ENCODE results near the gene FKBP1A. TPM values are rescaled to one million over a fixed set of nuclear protein-coding genes. Genes with fewer than 3 reads are reported as not detected.

The FKBP1A gene
- total and polyA plus RNA-seq, 2 donors from 2014 or later = 220 to 260 TPM

- no peak overlapping the region for H3K27ac ChIP-seq (ENCODE audit: low read depth in 2 of 2, low read length in 2 of 2)
- no peak for FAIRE-seq
- H3K9ac ChIP-seq (ENCODE audit: low read length in 3 of 3) = no peak overlapping the region
- DNase-seq = no peak
- TF ChIP-seq CTCF (IDR thresholded peaks at IDR 0.05; ENCODE audit: borderline replicate concordance, extremely low read depth, insufficient read depth) = no peak
- no peaks in the 10 kb centered on the region for H3K36me3 ChIP-seq (ENCODE audit: control insufficient read depth in 2 of 3, insufficient read depth in 3 of 3, low read length in 3 of 3)
- H3K9me3 ChIP-seq (ENCODE audit: control insufficient read depth in 2 of 3, insufficient read depth in 1 of 3, low read length in 3 of 3) = peaks cover 0 to 4% (median 0%) of the 10 kb centered on the region in 3 donors
- no peaks in the 10 kb centered on the region for H3K4me1 ChIP-seq (ENCODE audit: control insufficient read depth in 2 of 3, insufficient read depth in 2 of 3, low read depth in 1 of 3, low read length in 3 of 3)
- intact Hi-C loops (cut with DNase I) = no loop called here
- H3K4me3 ChIP-seq (ENCODE audit: low read length in 3 of 3) = no peak overlapping the region
- H3K27me3 ChIP-seq (ENCODE audit: control insufficient read depth, insufficient read depth, low read length) = no peaks in the 10 kb centered on the region
Measured at GRCh38 chr20:1420066-1420465, 27.2 kb upstream of the FKBP1A start.

GRCh38 chr20:1418350-1418749, 25.5 kb upstream of the FKBP1A start:
- intact Hi-C loops (cut with DNase I) = no loop called here
- TF ChIP-seq CTCF (IDR thresholded peaks at IDR 0.05; ENCODE audit: borderline replicate concordance, extremely low read depth, insufficient read depth) = no peak
- H3K27ac ChIP-seq (ENCODE audit: low read depth in 2 of 2, low read length in 2 of 2) = no peak overlapping the region
- no peaks in the 10 kb centered on the region for H3K27me3 ChIP-seq (ENCODE audit: control insufficient read depth, insufficient read depth, low read length)
- DNase-seq (no peak), FAIRE-seq (no peak)
- H3K9me3 ChIP-seq (ENCODE audit: control insufficient read depth in 2 of 3, insufficient read depth in 1 of 3, low read length in 3 of 3) = peaks cover 0 to 4% (median 0%) of the 10 kb centered on the region in 3 donors
- H3K4me3 ChIP-seq (ENCODE audit: low read length in 3 of 3) = no peak overlapping the region
- H3K4me1 ChIP-seq (ENCODE audit: control insufficient read depth in 2 of 3, insufficient read depth in 2 of 3, low read depth in 1 of 3, low read length in 3 of 3) = no peaks in the 10 kb centered on the region
- no peaks in the 10 kb centered on the region for H3K36me3 ChIP-seq (ENCODE audit: control insufficient read depth in 2 of 3, insufficient read depth in 3 of 3, low read length in 3 of 3)
- H3K9ac ChIP-seq (ENCODE audit: low read length in 3 of 3) = no peak overlapping the region

- no peak overlapping the region for H3K4me3 ChIP-seq (ENCODE audit: low read length in 3 of 3)
- no peak for TF ChIP-seq CTCF (IDR thresholded peaks at IDR 0.05; ENCODE audit: borderline replicate concordance, extremely low read depth, insufficient read depth)
- no peaks in the 10 kb centered on the region for H3K36me3 ChIP-seq (ENCODE audit: control insufficient read depth in 2 of 3, insufficient read depth in 3 of 3, low read length in 3 of 3)
- no peaks in the 10 kb centered on the region for H3K27me3 ChIP-seq (ENCODE audit: control insufficient read depth, insufficient read depth, low read length)
- no peak overlapping the region for H3K9ac ChIP-seq (ENCODE audit: low read length in 3 of 3)
- DNase-seq (no peak), FAIRE-seq (no peak)
- no peak overlapping the region for H3K27ac ChIP-seq (ENCODE audit: low read depth in 2 of 2, low read length in 2 of 2)
- peaks cover 0 to 4% (median 0%) of the 10 kb centered on the region in 3 donors for H3K9me3 ChIP-seq (ENCODE audit: control insufficient read depth in 2 of 3, insufficient read depth in 1 of 3, low read length in 3 of 3)
- no peaks in the 10 kb centered on the region for H3K4me1 ChIP-seq (ENCODE audit: control insufficient read depth in 2 of 3, insufficient read depth in 2 of 3, low read depth in 1 of 3, low read length in 3 of 3)
- intact Hi-C loops (cut with DNase I) = no loop called here
Measured at GRCh38 chr20:1417790-1418189, 24.9 kb upstream of the FKBP1A start.

GRCh38 chr20:1417273-1417672, 24.4 kb upstream of the FKBP1A start:
- FAIRE-seq (no peak), DNase-seq (no peak)
- no peak overlapping the region for H3K27ac ChIP-seq (ENCODE audit: low read depth in 2 of 2, low read length in 2 of 2)
- no peaks in the 10 kb centered on the region for H3K27me3 ChIP-seq (ENCODE audit: control insufficient read depth, insufficient read depth, low read length)
- intact Hi-C loops (cut with DNase I) = no loop called here
- H3K9ac ChIP-seq (ENCODE audit: low read length in 3 of 3) = no peak overlapping the region
- TF ChIP-seq CTCF (IDR thresholded peaks at IDR 0.05; ENCODE audit: borderline replicate concordance, extremely low read depth, insufficient read depth) = no peak
- H3K4me3 ChIP-seq (ENCODE audit: low read length in 3 of 3) = no peak overlapping the region
- peaks cover 0 to 4% (median 0%) of the 10 kb centered on the region in 3 donors for H3K9me3 ChIP-seq (ENCODE audit: control insufficient read depth in 2 of 3, insufficient read depth in 1 of 3, low read length in 3 of 3)
- no peaks in the 10 kb centered on the region for H3K36me3 ChIP-seq (ENCODE audit: control insufficient read depth in 2 of 3, insufficient read depth in 3 of 3, low read length in 3 of 3)
- no peaks in the 10 kb centered on the region for H3K4me1 ChIP-seq (ENCODE audit: control insufficient read depth in 2 of 3, insufficient read depth in 2 of 3, low read depth in 1 of 3, low read length in 3 of 3)

Measured in kidney (tissue), 14 donors.